DMS153 treated with DMSO at 0.1 percent for 48 hours (cell line): ENCODE measurements around the gene ATP6V1G1.

Experiments
- DNase-seq: peaks from one replicate; lab custom pipeline; 2025; ENCODE audit not compliant: unreplicated experiment; lab: John Stamatoyannopoulos, UW

The ATP6V1G1 gene

GRCh38 chr9:114611516-114612271 is 24.1 kb downstream of the ATP6V1G1 start:
- peak; percentile 17 for DNase-seq

DNA sequence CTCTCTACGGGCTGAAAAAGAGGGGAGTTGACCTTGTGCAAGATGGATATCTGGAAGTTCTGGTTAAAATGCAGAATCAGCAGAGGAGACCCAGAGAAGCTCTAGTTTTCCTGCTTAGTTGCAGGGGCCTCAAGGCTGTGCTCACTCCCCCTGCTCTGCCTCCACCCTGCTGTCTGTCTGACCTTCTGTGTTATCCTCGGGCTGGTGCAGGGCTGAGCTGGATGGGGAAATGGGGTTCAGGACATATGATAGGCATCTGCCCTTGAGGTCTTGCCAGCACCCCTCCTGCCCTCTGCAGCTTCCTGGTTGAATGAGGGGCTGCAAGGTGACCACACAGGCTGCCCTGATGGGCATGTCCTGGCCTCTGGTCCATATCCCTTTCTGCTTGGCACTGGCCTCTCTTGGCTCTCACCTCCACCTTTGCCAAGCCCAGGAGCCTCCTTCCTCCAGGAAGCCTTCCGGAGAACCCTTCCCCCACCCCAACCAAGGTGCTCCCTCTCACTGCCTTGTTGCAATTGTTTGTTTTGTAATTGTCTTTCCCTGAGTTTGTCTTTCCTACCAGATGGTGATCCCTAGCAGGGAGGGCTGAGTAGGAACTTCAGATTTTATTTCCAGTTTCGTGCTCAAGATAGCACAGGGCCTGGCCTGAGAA is 24.8 kb downstream of the ATP6V1G1 start:
- no peak for DNase-seq

GRCh38 chr9:114613087-114613486 is 25.5 kb downstream of the ATP6V1G1 start:
- DNase-seq = no peak

DNA sequence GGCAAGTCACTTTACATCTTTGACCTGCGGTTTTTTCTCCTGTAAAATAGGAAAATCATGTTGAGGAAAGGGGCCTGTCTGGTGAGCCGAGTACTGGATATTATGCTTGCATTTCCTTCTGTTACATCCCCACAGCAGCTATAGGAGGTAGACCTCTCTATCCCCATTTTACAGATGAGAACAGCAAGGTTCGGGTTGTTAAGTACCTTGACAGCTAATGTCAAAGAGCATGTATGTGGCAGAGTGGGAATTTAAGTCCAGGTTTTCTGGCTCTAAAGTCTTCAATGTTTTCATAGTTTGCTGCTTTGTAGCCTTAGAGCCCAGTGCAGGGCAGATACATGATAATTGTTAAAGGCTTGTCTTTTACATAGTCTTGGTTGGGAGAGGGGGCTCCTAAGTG is 26.4 kb downstream of the ATP6V1G1 start:
- no peak for DNase-seq

DNA sequence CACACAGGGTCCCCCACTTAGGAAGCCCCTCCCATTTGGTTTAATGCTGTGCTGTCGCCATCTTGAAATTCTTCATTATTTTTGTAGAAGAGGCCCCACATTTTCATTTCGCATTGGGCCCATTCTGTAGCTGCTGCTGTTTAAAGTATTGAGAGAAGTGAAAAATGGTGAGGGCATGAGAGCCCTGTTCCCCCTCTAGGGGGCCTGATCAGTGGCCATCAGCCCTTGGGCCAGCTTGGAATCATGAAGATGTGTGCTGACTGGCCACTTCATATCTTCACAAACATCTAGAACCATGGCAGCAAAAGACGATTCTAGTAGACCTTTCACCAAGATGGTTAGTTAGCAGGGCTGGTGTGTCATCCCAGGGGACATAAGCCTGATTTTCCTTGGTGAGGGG is 26.8 kb downstream of the ATP6V1G1 start:
- DNase-seq = no peak

DNA sequence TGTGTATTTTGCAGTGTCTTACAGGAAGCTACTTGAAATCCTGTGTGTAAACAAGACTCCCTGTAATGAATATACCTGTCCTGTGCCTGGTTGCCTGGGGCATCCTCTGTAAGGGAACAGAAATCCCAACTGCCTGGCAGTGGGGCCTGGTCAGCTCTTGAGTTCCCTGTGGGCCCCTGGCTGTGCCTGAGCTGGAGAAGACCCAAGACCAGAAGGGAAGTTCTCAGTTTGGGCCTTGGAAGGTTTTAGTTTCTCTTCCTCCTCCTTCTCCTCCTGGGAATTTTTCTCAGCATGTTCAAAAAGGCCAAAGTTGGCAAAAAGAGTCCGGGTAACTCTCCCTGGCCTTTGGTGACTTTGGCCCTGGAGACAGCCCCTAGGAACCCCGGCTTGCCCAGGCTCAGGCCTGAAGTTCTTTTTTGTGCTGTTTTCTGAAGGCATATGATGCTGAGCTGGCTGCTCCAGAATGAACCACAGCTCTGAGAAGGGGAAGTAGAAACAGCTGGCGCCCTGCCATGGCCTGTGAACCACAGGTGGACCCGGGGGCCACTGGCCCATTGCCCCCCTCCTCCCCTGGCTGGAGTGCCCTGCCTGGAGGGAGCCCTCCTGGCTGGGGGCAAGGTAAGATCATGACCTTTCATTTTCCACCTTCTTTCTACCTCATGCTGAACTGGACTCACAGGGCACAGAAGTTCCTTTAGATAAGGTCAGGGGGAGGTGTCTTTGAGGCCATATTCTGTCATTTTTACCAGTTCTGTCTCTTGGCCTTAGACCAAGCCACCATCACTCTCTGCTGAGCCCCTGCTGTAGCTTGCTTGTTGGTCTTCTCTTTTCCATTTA is 29.3 kb downstream of the ATP6V1G1 start:
- no peak for DNase-seq

DNA sequence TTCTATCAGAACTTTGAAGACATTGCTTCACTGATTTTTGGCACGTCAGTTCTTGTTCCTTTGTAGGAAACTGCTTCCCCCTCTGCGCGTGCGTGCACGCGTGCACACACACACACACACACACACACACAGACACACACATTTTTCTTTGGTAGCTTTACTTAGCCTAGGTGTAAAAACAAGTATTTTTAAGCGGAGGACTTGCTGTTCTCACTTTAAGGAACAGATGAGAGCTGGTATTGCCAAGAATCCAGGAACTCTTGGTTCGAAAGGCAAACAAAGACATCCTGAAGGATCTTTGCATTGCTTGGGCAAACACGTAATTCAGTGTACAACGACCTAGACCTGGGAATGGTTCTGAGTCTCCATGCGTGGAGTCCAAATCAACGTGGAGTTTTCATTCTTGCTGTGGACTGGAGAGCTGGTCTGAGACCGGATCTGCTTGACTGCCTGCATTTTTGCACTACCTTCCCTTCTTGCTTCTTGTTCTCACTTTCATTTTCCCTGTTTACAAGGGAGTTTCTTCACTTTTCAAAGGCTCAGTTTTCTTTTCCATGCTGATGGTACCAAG is 31.7 kb downstream of the ATP6V1G1 start:
- no peak for DNase-seq

DNA sequence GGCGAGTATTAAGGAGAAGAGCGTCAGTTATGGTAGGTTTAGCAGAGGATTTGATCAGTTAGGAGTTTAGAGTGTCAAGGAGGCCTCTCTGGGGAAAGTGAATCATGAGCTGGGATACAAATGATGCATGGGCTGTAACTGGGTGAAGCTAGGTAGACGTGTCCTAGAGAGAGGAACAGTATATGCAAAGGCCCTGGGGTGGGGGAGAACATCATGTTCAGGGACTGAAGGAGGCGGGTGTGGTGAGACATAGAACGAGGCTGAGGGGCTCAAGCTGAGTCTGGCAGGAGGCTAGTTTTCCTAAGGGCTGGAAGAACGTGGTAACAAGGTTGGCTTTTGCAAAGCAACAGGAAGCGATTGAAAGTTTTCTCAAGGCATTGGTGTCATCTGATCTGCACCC is 34.0 kb downstream of the ATP6V1G1 start:
- DNase-seq = no peak

- no peak for DNase-seq
Observed at GRCh38 chr9:114621975-114622609, 34.5 kb downstream of the ATP6V1G1 start.

DNA sequence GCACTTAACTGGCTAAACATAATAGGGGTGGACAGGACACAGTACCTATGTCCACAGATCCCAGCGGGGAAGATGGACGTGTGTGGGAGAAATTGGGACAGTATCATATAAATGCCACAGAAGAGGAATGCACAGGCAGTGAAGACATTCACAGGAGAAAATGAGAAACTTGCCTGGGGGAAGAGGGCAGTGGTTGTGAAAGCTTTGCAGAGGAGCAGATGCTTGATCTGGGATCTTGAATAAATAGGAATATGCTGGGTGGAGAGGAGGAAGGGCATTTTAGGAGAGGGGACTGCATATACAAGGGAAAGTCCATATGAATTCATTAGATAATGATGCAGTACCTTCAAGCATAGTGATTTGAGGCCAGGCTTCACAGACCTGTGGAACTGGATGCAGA is 37.1 kb downstream of the ATP6V1G1 start:
- DNase-seq = no peak

GRCh38 chr9:114626415-114627020 is 38.9 kb downstream of the ATP6V1G1 start:
- DNase-seq = no peak

GRCh38 chr9:114627553-114627952 is 40.0 kb downstream of the ATP6V1G1 start:
- no peak for DNase-seq

DNA sequence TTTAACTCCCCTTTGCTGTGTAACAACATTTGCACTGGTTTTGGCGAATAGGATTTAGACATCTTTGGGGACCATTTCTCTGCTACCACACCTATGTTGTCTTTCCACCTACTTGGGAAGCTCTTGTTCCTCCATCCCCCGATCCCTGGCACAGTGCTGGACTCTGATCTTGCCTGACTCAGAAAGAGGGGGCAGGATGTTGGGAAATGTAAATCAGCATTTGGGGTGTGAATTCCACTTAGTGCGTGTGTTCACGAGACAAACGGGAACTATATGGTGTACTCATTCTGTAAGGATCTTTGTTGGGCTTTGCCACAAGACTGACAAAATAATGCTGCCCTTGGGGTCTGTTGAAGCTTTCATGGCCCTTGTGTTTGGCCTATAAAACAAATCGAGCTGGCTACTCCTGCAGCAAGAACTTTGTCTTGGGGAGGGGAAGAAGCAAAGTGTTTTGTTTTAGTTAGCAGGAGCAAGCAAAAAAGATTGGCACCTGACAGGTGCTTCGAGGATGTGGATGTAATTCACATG is 42.1 kb downstream of the ATP6V1G1 start:
- no peak for DNase-seq

DNA sequence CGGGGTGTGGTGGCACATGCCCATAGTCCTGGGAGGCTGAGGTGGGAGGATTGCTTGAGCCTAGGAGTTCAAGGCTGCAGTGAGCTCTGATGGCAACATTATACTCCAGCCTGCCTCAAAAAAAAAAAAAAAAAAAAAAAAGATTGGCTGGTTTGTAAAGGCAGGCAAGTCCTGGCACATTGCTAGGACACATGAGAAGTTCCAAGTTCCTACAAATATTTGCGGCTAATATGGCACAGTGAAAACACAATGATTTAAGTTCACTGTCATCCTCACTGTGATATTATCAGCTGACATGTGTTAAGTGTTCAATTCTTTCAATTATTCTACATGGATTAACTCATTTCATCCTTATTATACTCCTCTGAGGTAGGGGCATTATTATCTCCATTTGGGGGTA is 43.6 kb downstream of the ATP6V1G1 start:
- DNase-seq = no peak

- no peak for DNase-seq
Observed at GRCh38 chr9:114633438-114634089, 46.0 kb downstream of the ATP6V1G1 start.

DNA sequence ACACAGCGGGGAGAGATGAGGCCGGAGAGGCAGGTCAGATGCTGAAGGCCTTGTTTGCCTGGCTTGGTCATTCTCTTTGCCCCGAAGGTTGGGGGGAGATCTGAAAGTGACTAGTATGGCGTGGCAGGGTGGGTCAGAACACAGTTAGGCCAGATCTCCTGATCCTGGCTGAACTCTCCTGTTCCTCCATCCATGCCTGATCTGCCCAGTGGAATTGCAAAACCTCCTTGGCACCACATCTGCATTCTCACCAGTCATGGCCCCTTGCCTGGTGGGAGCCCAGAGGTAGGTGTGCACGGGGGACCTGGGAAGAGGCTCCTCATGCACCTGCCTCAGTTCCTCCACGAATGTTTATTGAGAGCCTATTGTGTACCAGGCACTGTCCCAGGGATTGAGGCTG is 46.8 kb downstream of the ATP6V1G1 start:
- no peak for DNase-seq

- no peak for DNase-seq
Observed at GRCh38 chr9:114638404-114638803, 50.8 kb downstream of the ATP6V1G1 start.

- no peak for DNase-seq
Observed at GRCh38 chr9:114641967-114642366, 54.4 kb downstream of the ATP6V1G1 start.

- no peak for DNase-seq
Observed at GRCh38 chr9:114643001-114643400, 55.4 kb downstream of the ATP6V1G1 start.

GRCh38 chr9:114643896-114644295 is 56.3 kb downstream of the ATP6V1G1 start:
- DNase-seq = no peak
